Measurements from ENCODE around the gene SMPD3.

DNA sequence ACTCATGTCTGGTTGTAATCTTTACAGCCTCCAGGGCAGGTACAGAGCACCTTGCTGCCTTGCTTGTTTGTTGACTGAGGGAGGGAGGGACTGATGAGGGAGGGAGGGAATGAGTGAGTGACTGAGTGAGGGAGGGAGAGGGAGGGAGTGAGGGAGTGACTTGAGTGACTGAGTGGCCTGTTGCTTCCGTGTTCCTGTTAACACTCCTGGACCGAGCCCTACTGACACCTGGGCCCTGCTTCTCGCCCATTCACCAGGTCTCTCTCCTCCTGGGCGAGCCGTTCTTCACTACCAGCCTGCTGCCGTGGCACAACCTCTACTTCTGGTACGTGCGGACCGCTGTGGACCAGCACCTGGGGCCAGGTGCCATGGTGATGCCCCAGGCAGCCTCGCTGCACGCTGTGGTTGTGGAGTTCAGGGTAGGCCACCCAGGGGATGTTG is 96.3 kb downstream of the SMPD3 start:
- TF ChIP-seq, protein P1, sequence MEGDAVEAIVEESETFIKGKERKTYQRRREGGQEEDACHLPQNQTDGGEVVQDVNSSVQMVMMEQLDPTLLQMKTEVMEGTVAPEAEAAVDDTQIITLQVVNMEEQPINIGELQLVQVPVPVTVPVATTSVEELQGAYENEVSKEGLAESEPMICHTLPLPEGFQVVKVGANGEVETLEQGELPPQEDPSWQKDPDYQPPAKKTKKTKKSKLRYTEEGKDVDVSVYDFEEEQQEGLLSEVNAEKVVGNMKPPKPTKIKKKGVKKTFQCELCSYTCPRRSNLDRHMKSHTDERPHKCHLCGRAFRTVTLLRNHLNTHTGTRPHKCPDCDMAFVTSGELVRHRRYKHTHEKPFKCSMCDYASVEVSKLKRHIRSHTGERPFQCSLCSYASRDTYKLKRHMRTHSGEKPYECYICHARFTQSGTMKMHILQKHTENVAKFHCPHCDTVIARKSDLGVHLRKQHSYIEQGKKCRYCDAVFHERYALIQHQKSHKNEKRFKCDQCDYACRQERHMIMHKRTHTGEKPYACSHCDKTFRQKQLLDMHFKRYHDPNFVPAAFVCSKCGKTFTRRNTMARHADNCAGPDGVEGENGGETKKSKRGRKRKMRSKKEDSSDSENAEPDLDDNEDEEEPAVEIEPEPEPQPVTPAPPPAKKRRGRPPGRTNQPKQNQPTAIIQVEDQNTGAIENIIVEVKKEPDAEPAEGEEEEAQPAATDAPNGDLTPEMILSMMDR (IDR thresholded peaks at IDR 0.05), result no peak
- no peak for TF ChIP-seq POLR2A (IDR thresholded peaks at IDR 0.05)
- TF ChIP-seq EP300 (IDR thresholded peaks at IDR 0.05), result no peak
